PC-9 (cell line): ENCODE data around the gene KCNN3. TPM values are rescaled to one million over a fixed set of nuclear protein-coding genes. Genes with fewer than 3 reads are reported as not detected.

Experiments used
- BruUV-seq: library from RNA; stranded (reverse); fragments of 400-500 nt; replicated peaks from 2 replicates; lab custom pipeline; 2021; lab: Mats Ljungman, UMichigan
- CTCF ChIA-PET: fragments of 300-600 bp; sonication (Branson Sonifier 250); formaldehyde crosslinking; loops from one replicate; lab custom pipeline; 2022; ENCODE audit warnings: antibody characterized with exemption; lab: Charles Lee
- POLR2A ChIA-PET: fragments of 300-600 bp; sonication (Branson Sonifier 250); formaldehyde crosslinking; loops from one replicate; lab custom pipeline; 2022; ENCODE audit warnings: antibody characterized with exemption; ENCODE audit not compliant: unreplicated experiment; lab: Charles Lee
- DNase-seq, 2 experiments: peaks; one replicate each; pipeline versions ENCODE4 v3.0.0 to v3.0.0-alpha.2; 2015 to 2022; ENCODE audit warnings: mixed read lengths in 1 of 2
- H2AFZ ChIP-seq: fragments of 200-600 bp; sonication (generic); 2 replicates; pipeline ENCODE4 v1.8.1; 2017; ENCODE audit warnings: antibody characterized with exemption
- H3F3A ChIP-seq: fragments of 200-600 bp; sonication (generic); 2 replicates; pipeline ENCODE4 v1.8.1; 2017; ENCODE audit warnings: antibody characterized with exemption, mild to moderate bottlenecking, low read depth; ENCODE audit not compliant: insufficient read depth
- H3K27ac ChIP-seq: fragments of 200-600 bp; sonication (generic); 2 replicates; pipeline ENCODE4 v1.6.1; 2016; ENCODE audit warnings: mixed run types
- H3K27me3 ChIP-seq: fragments of 200-600 bp; sonication (generic); 2 replicates; pipeline ENCODE4 v1.6.1; 2016; ENCODE audit warnings: low read depth, mixed run types; ENCODE audit not compliant: insufficient read depth
- H3K36me3 ChIP-seq: fragments of 200-600 bp; sonication (generic); 2 replicates; pipeline ENCODE4 v1.6.1; 2016; ENCODE audit warnings: low read depth, mixed run types
- H3K4me1 ChIP-seq: fragments of 200-600 bp; sonication (generic); replicated peaks from 2 replicates; pipeline ENCODE4 v1.6.1; 2016; ENCODE audit warnings: mixed run types; ENCODE audit not compliant: insufficient read depth
- H3K4me2 ChIP-seq: fragments of 200-600 bp; sonication (generic); 2 replicates; pipeline ENCODE4 v1.6.1; 2017; ENCODE audit warnings: mixed run types
- H3K4me3 ChIP-seq: fragments of 200-600 bp; sonication (generic); 2 replicates; pipeline ENCODE4 v1.6.1; 2016; ENCODE audit warnings: mixed run types
- H3K79me2 ChIP-seq: fragments of 200-600 bp; sonication (generic); 2 replicates; pipeline ENCODE4 v1.6.1; 2017; ENCODE audit warnings: low read depth, mixed run types
- H3K9me2 ChIP-seq: fragments of 200-600 bp; sonication (generic); 2 replicates; pipeline ENCODE4 v1.8.1; 2017; ENCODE audit warnings: mild to moderate bottlenecking; ENCODE audit not compliant: insufficient read depth
- H3K9me3 ChIP-seq: fragments of 200-600 bp; sonication (generic); 2 replicates; pipeline ENCODE4 v1.8.1; 2016; ENCODE audit warnings: low read depth; ENCODE audit not compliant: insufficient read depth
- H4K20me1 ChIP-seq: fragments of 200-600 bp; sonication (generic); 2 replicates; pipeline ENCODE4 v1.8.1; 2017; ENCODE audit not compliant: insufficient read depth
- CTCF ChIP-seq: fragments of 200-600 bp; sonication (generic); conservative IDR thresholded peaks from 2 replicates; pipeline ENCODE4 v1.6.1; 2017; ENCODE audit warnings: mixed run types, antibody characterized with exemption, mild to moderate bottlenecking, moderate library complexity
- EZH2 ChIP-seq: fragments of 200-600 bp; sonication (generic); IDR thresholded peaks from 2 replicates; pipeline ENCODE4 v1.8.0; 2017; ENCODE audit warnings: antibody characterized with exemption, low read depth
- intact Hi-C: fragments of 100-400 bp; cut with micrococcal nuclease; formaldehyde crosslinking; loops from one replicate; pipeline ENCODE4 v1.10.0; 2022; ENCODE audit not compliant: unreplicated experiment
- total RNA-seq: library from RNA; stranded (reverse); gene quantifications from 2 replicates; pipeline ENCODE4 v1.2.3, GENCODE V29; 2021

The KCNN3 gene
- total RNA-seq, 1 experiment from 2014 or later: 1.1 TPM

GRCh38 chr1:154756793-154757548 is 113.1 kb downstream of the KCNN3 start:
- no peaks in the 10 kb centered on the region for H4K20me1 ChIP-seq
- H3K9me2 ChIP-seq: no peaks in the 10 kb centered on the region
- ChIA-PET POLR2A (no interaction called here), CTCF (no interaction called here)
- H3K79me2 ChIP-seq: no peaks in the 10 kb centered on the region
- TF ChIP-seq CTCF (no peak), EZH2 (no peak)
- no TSS peak for BruUV-seq
- H3K4me2 ChIP-seq: no peak overlapping the region
- peaks cover 67% of the 10 kb centered on the region for H3K27me3 ChIP-seq
- no peaks in the 10 kb centered on the region for H3K36me3 ChIP-seq
- H2AFZ ChIP-seq: no peak overlapping the region
- H3K4me3 ChIP-seq: no peak overlapping the region
- intact Hi-C loops: loop anchor here (5.0 kb wide), 1 partner anchor 120 kb away; no protein-coding TSS in a partner anchor
- H3K9me3 ChIP-seq: no peaks in the 10 kb centered on the region
- no peaks in the 10 kb centered on the region for H3K4me1 ChIP-seq
- no peaks in the 10 kb centered on the region for H3F3A ChIP-seq
- DNase-seq: no peak
- H3K27ac ChIP-seq: no peak overlapping the region

- intact Hi-C loops: loop anchor here (5.0 kb wide), 1 partner anchor 121 kb away; no protein-coding TSS in a partner anchor
- Histone ChIP-seq H3K4me2 (no peak overlapping the region), H3F3A (no peaks in the 10 kb centered on the region), H3K4me1 (no peaks in the 10 kb centered on the region), H3K79me2 (no peaks in the 10 kb centered on the region), H3K36me3 (no peaks in the 10 kb centered on the region), H3K9me2 (no peaks in the 10 kb centered on the region), H3K4me3 (no peak overlapping the region), H3K27ac (no peak overlapping the region), H2AFZ (no peak overlapping the region), H3K9me3 (no peaks in the 10 kb centered on the region), H3K27me3 (peaks cover 73% of the 10 kb centered on the region), H4K20me1 (no peaks in the 10 kb centered on the region)
- BruUV-seq: no TSS peak
- no peak for TF ChIP-seq EZH2
- no peak for TF ChIP-seq CTCF
- DNase-seq: peak in 1 of 2 experiments; percentile 7
- ChIA-PET POLR2A (interaction anchor here (0.7 kb wide), 1 partner anchor 90 kb away, joined by 4 read pairs; no protein-coding TSS in a partner anchor), CTCF (interaction anchor here (0.5 kb wide), 1 partner anchor 344 kb away, joined by 12 read pairs; no protein-coding TSS in a partner anchor)
These were observed 114.0 kb downstream of the KCNN3 start for GRCh38 chr1:154755858-154756730.

GRCh38 chr1:154753426-154753825 is 116.7 kb downstream of the KCNN3 start:
- TF ChIP-seq EZH2: no peak
- no peak for TF ChIP-seq CTCF
- peaks cover 87% of the 10 kb centered on the region for H3K27me3 ChIP-seq
- BruUV-seq: no TSS peak

More at GRCh38 chr1:154753426-154753825, 116.7 kb downstream of the KCNN3 start:
- H3K4me1 ChIP-seq: no peaks in the 10 kb centered on the region
- no peaks in the 10 kb centered on the region for H3F3A ChIP-seq
- H3K4me3 ChIP-seq: no peak overlapping the region
- H4K20me1 ChIP-seq: no peaks in the 10 kb centered on the region
- H3K4me2 ChIP-seq: no peak overlapping the region
- DNase-seq: no peak
- H3K27ac ChIP-seq: no peak overlapping the region
- H3K9me3 ChIP-seq: no peaks in the 10 kb centered on the region
- CTCF ChIA-PET: no interaction called here
- POLR2A ChIA-PET: no interaction called here
- H3K36me3 ChIP-seq: no peaks in the 10 kb centered on the region
- no peak overlapping the region for H2AFZ ChIP-seq
- H3K9me2 ChIP-seq: no peaks in the 10 kb centered on the region
- no peaks in the 10 kb centered on the region for H3K79me2 ChIP-seq
- intact Hi-C loops: no loop called here
